Measurements from ENCODE around the gene GIGYF2. TPM values are rescaled to one million over a fixed set of nuclear protein-coding genes. Genes with fewer than 3 reads are reported as not detected.

GIGYF2 gene
- total and polyA plus RNA-seq, 2 of the 13 experiments (the other 11 are each of a cell fraction or from before 2014, with no cell fraction given): 44.9 to 73.5 TPM

GRCh38 chr2:232871835-232872736 lies 175.0 kb downstream of the GIGYF2 start (continued):
- TF ChIP-seq ZBTB39 (CRISPR knock-in tag; IDR thresholded peaks at IDR 0.05) (no peak), MAFF (IDR thresholded peaks at IDR 0.05; ENCODE audit: low read depth, low read length) (no peak), ZNF232 (CRISPR knock-in tag; IDR thresholded peaks at IDR 0.05; ENCODE audit: borderline replicate concordance) (no peak; the same call in 1 of the 2 replicates), ISL2 (CRISPR knock-in tag; IDR thresholded peaks at IDR 0.05) (peak; percentile 69), NFE2L1 (CRISPR knock-in tag; IDR thresholded peaks at IDR 0.05; ENCODE audit: borderline replicate concordance) (peak; percentile 28; the same call in 1 of the 2 replicates), ZBTB4 (CRISPR knock-in tag; IDR thresholded peaks at IDR 0.05; ENCODE audit: borderline replicate concordance) (0 out of 2 replicates have a peak, but pooled peaks have one; percentile 18), RXRA (CRISPR knock-in tag; IDR thresholded peaks at IDR 0.05) (peak; percentile 89), MEIS2 (CRISPR knock-in tag; IDR thresholded peaks at IDR 0.05) (peak; percentile 33; the same call in 1 of the 2 replicates), ZNF83 (CRISPR knock-in tag; IDR thresholded peaks at IDR 0.05; ENCODE audit: borderline replicate concordance) (no peak; the same call in 1 of the 2 replicates), RFXAP (CRISPR knock-in tag; IDR thresholded peaks at IDR 0.05; ENCODE audit: borderline replicate concordance) (no peak; the same call in 1 of the 2 replicates), ZNF790 (CRISPR knock-in tag; IDR thresholded peaks at IDR 0.05; ENCODE audit: borderline replicate concordance) (peak; percentile 20; the same call in 1 of the 2 replicates), ZNF709 (CRISPR knock-in tag; IDR thresholded peaks at IDR 0.05) (peak; percentile 81; the same call in 1 of the 2 replicates), ZNF335 (CRISPR knock-in tag; IDR thresholded peaks at IDR 0.05) (no peak), MLXIP (CRISPR knock-in tag; IDR thresholded peaks at IDR 0.05; ENCODE audit: borderline replicate concordance) (no peak), ZBED4 (CRISPR knock-in tag; IDR thresholded peaks at IDR 0.05; ENCODE audit: borderline replicate concordance) (no peak)
